ENCODE results near the gene SMIM27.

- TF ChIP-seq POLR2AphosphoS5 (IDR thresholded peaks at IDR 0.05; ENCODE audit: borderline replicate concordance, low read depth, low read length) (no peak), EZH2 (IDR thresholded peaks at IDR 0.05) (no peak), FOXP2 (optimal IDR thresholded peaks at IDR 0.05; ENCODE audit: control extremely low read depth, extremely low read length, insufficient read depth) (no peak)
Observed at GRCh38 chr9:32589083-32589723, 37.1 kb downstream of the SMIM27 start.

Data from SK-N-MC (cell line).